Left lung (tissue), 10 donors: Measurements from ENCODE around the gene TMC3. TPM values are rescaled to one million over a fixed set of nuclear protein-coding genes. Genes with fewer than 3 reads are reported as not detected.
A peak's percentile ranks its signal among the peaks of the same experiment; 100 is the strongest.
"Not testable (repeated sequence)": the region's sequence is repeated elsewhere in the genome, so short reads cannot be mapped to it uniquely, and the experiment has no call there.

Source experiments
- ATAC-seq: fragments of 200-7000 bp; cut with Tn5 transposase; one replicate; pipeline ENCODE4 v1.9.1; 2020; ENCODE audit warnings: moderate library complexity
- DNase-seq, 4 donors: peaks; one replicate each; pipeline ENCODE4 v3.0.0-alpha.2; 2013 to 2020
- H3K27ac ChIP-seq, 2 donors: fragments of 200-600 bp; sonication (generic) in 1 of 2; one replicate each; pipeline versions ENCODE4 v1.5.0 to v1.8.0; 2020 to 2021
- H3K27me3 ChIP-seq, 2 donors: fragments of 200-600 bp; sonication (generic) in 1 of 2; one replicate each; pipeline versions ENCODE4 v1.5.0 to v1.8.0; 2020 to 2021
- H3K36me3 ChIP-seq, 2 donors: fragments of 200-600 bp; sonication (generic) in 1 of 2; one replicate each; pipeline versions ENCODE4 v1.5.0 to v1.8.0; 2020 to 2021
- H3K4me1 ChIP-seq, 2 donors: fragments of 200-600 bp; one replicate each; pipeline ENCODE4 v1.8.0; 2021
- H3K4me3 ChIP-seq, 2 donors: fragments of 200-600 bp; sonication (generic) in 1 of 2; one replicate each; pipeline versions ENCODE4 v1.5.0 to v1.8.0; 2020 to 2021; ENCODE audit warnings: mild to moderate bottlenecking in 1 of 2
- H3K9me3 ChIP-seq, 2 donors: fragments of 200-600 bp; sonication (generic) in 1 of 2; one replicate each; pipeline versions ENCODE4 v1.5.0 to v1.8.0; 2020 to 2021
- CTCF ChIP-seq, 2 donors: fragments of 200-600 bp; sonication (generic) in 1 of 2; IDR thresholded peaks; one replicate each; pipeline versions ENCODE4 v1.5.0 to v1.8.0; 2021; ENCODE audit warnings: antibody characterized with exemption in 2 of 2
- intact Hi-C, 2 donors: fragments of 100-400 bp; cut with DNase I; formaldehyde crosslinking; loops; one replicate each; pipeline versions ENCODE4 v1.11.2 to v1.14.2; 2022
- polyA plus RNA-seq, 6 donors: library from polyadenylated mRNA; unstranded; fragments of 120-200 nt; gene quantifications; one replicate each; pipeline ENCODE4 v1.2.1, GENCODE V29; 2013; ENCODE audit not compliant: insufficient read length in 6 of 6
- total RNA-seq, 2 donors: library from RNA; stranded (reverse); fragmentation: NEBNext Ultra II Directional; extraction: Animal tissue kit (Norgen Biotek cat#: 25700); gene quantifications; one replicate each; pipeline ENCODE4 v1.2.1, GENCODE V29; 2021
- donor health status: DM: no; HTN: yes; CAD: no.
- donor health status: DM: no; HTN: no; CAD: no.

The TMC3 gene
- total and polyA plus RNA-seq, 8 donors = 0.14 to 0.31 (median 0.25) TPM; not detected in 2

DNA sequence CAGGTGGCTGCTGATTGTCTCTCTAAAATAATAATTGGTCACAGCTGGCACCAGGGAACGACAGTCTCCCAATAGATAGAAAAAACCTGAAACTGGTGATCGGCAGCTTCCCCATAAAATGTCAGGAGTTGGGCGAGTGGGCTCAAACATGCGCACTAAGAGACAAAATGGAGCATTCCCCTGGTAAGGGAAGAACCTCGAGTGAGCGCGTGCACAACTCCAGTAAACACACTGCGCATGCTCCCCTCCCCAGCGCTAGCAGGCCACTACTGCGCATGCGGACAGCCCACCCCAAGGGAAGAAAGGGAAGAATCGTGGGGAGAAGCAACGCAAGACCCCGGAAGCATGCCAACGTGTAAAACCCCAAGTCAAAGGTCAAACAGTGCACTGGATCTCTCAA, 42.4 kb downstream of the TMC3 start:
- H3K27ac ChIP-seq = no peak overlapping the region
- intact Hi-C loops = no loop called here

DNA sequence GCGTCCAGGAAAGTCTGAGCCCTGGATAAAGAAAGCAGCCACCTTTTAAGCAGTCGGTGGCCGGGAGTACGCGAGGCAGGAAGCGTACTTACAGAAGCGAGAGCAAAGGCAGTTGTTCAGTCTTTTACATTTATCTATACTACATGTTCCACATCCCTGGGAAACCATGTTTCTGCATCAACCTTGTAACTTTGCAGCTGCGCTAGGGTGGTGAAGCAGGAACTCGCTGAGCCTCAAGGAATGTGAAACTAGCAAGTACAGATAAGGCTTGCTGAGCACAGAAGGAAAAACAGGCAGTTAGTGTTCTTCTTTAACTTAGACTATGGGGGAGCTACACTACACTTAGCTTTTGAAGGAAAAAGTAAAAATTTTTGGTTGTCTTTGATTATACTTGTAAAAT, 42.9 kb downstream of the TMC3 start:
- H3K9me3 ChIP-seq, H3K4me3 ChIP-seq, H3K36me3 ChIP-seq, DNase-seq, H3K4me1 ChIP-seq, intact Hi-C loops, ATAC-seq, H3K27ac ChIP-seq, H3K27me3 ChIP-seq: not testable (repeated sequence)

More for the DNA sequence above, 42.4 kb downstream of the TMC3 start:
- Histone ChIP-seq H3K36me3 (no peaks in the 10 kb centered on the region), H3K27me3 (no peaks in the 10 kb centered on the region), H3K4me1 (peaks cover 0 to under 1% of the 10 kb centered on the region in 2 donors), H3K4me3 (no peak overlapping the region), H3K9me3 (no peaks in the 10 kb centered on the region)
- TF ChIP-seq CTCF (IDR thresholded peaks at IDR 0.05) = no peak
- DNase-seq (no peak), ATAC-seq (no peak)

DNA sequence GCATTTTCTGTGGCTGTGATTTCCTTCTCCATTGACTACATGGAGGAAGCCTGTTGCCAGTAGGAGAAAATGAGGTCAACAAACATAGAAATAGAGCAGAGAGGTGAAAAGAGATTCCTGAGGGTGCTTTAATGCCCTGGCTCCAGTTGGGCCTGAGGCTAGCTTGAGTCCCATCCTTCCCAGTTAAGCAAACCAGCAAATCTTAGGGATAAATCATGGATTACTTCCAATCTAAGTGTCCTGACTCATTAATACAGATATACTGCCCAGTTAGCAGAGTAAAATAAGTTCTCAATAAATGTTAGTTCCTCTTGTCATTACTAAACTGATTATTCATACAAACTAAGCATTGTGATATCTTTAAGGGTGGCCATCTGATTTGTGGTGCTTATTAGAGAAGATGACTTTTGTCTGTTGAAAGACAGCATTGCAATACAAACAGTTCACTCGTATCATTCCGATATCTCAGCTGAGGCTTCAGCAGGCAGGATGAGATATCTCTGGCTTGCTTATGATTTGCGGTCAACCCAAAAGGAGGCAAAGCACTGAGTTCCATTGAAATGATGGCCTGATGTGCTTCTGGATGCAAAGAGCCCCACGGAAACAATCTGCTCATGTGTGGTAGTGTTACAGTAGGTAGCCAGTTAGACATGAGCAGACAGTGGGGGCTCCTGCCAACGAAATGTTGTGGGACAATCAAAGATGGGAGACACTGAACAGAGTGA, 43.5 kb downstream of the TMC3 start:
- no peaks in the 10 kb centered on the region for H3K27me3 ChIP-seq
- H3K4me1 ChIP-seq = peaks cover 0 to 7% of the 10 kb centered on the region in 2 donors
- intact Hi-C loops = no loop called here
- no peaks in the 10 kb centered on the region for H3K36me3 ChIP-seq
- ATAC-seq (no peak), DNase-seq (no peak)
- TF ChIP-seq CTCF (IDR thresholded peaks at IDR 0.05) = no peak
- no peak overlapping the region for H3K27ac ChIP-seq
- no peaks in the 10 kb centered on the region for H3K9me3 ChIP-seq
- no peak overlapping the region for H3K4me3 ChIP-seq

- DNase-seq (no peak), ATAC-seq (no peak)
- Histone ChIP-seq H3K4me1 (peaks cover 4 to 17% of the 10 kb centered on the region in 2 donors), H3K4me3 (no peak overlapping the region), H3K36me3 (no peaks in the 10 kb centered on the region), H3K27ac (no peak overlapping the region), H3K9me3 (no peaks in the 10 kb centered on the region), H3K27me3 (no peaks in the 10 kb centered on the region)
- no peak for TF ChIP-seq CTCF (IDR thresholded peaks at IDR 0.05)
- intact Hi-C loops = no loop called here
These were observed 44.6 kb downstream of the TMC3 start for GRCh38 chr15:81329446-81329845.

GRCh38 chr15:81327516-81327915, 46.5 kb downstream of the TMC3 start:
- no peak for TF ChIP-seq CTCF (IDR thresholded peaks at IDR 0.05)
- Histone ChIP-seq H3K27me3 (no peaks in the 10 kb centered on the region), H3K4me1 (peaks cover 10 to 29% of the 10 kb centered on the region in 2 donors), H3K9me3 (no peaks in the 10 kb centered on the region), H3K4me3 (no peak overlapping the region), H3K27ac (peak overlapping the region in 1 of 2 donors; percentile 1), H3K36me3 (no peaks in the 10 kb centered on the region)
- intact Hi-C loops = no loop called here
- DNase-seq (no peak), ATAC-seq (no peak)
